ENCODE data around the gene NSUN7.
"Not testable (repeated sequence)": the region's sequence is repeated elsewhere in the genome, so short reads cannot be mapped to it uniquely, and the experiment has no call there.

Gene NSUN7

GRCh38 chr4:40749717-40750460 lies at the start of gene NSUN7:
NSUN7 (plus strand) TSS chr4:40749955; CDS start chr4:40750694, 739 bp downstream.
- DNase-seq (ENCODE audit: low spot score), result no peak
- H3K4me3 ChIP-seq, result peak within 1 kb of the TSS; percentile 78
- peak within 1 kb of the TSS; percentile 33 to 34 for H3K27ac ChIP-seq
- TF ChIP-seq CTCF (IDR thresholded peaks at IDR 0.05), result no peak

GRCh38 chr4:40702137-40702799 lies 47.5 kb upstream of the NSUN7 start:
- no peak for TF ChIP-seq CTCF (IDR thresholded peaks at IDR 0.05)
- H3K27ac ChIP-seq, result no peak overlapping the region
- H3K4me3 ChIP-seq, result no peak overlapping the region
- no peak for DNase-seq (ENCODE audit: low spot score)

GRCh38 chr4:40702800-40703151 lies 47.0 kb upstream of the NSUN7 start:
- DNase-seq (ENCODE audit: low spot score), result no peak
- TF ChIP-seq CTCF (IDR thresholded peaks at IDR 0.05), result no peak
- no peak overlapping the region for H3K27ac ChIP-seq

GRCh38 chr4:40704073-40704472 lies 45.7 kb upstream of the NSUN7 start:
- no peak for TF ChIP-seq CTCF (IDR thresholded peaks at IDR 0.05)
- no peak overlapping the region for H3K27ac ChIP-seq
- H3K4me3 ChIP-seq, result no peak overlapping the region
- no peak for DNase-seq (ENCODE audit: low spot score)

More at GRCh38 chr4:40702800-40703151, 47.0 kb upstream of the NSUN7 start:
- H3K4me3 ChIP-seq, result no peak overlapping the region

- no peak overlapping the region for H3K4me3 ChIP-seq
- TF ChIP-seq CTCF (IDR thresholded peaks at IDR 0.05), result no peak
- DNase-seq (ENCODE audit: low spot score), result no peak
- no peak overlapping the region for H3K27ac ChIP-seq
These were observed 39.1 kb upstream of the NSUN7 start for GRCh38 chr4:40710484-40711254.

GRCh38 chr4:40713001-40713400 lies 36.8 kb upstream of the NSUN7 start:
- not testable (repeated sequence) for DNase-seq (ENCODE audit: low spot score); H3K4me3 ChIP-seq; H3K27ac ChIP-seq

GRCh38 chr4:40713798-40714197 lies 36.0 kb upstream of the NSUN7 start:
- H3K27ac ChIP-seq, result no peak overlapping the region
- no peak for TF ChIP-seq CTCF (IDR thresholded peaks at IDR 0.05)
- H3K4me3 ChIP-seq, result no peak overlapping the region
- DNase-seq (ENCODE audit: low spot score), result no peak

Data from coronary artery (tissue), 2 donors.